Activated CD4-positive, alpha-beta T cell treated with anti-CD3 and anti-CD28 coated beads, Interleukin-10, Interleukin-2, amounts not matched to agents 100 ng/mL and 50 ng/mL, durations not matched to agents 16 hours and 8 hours (primary cell): Measurements from ENCODE around the gene REXO2.

Experiments used
- DNase-seq: peaks from one replicate; pipeline ENCODE4 v3.0.0-alpha.2; 2020

Gene REXO2

DNA sequence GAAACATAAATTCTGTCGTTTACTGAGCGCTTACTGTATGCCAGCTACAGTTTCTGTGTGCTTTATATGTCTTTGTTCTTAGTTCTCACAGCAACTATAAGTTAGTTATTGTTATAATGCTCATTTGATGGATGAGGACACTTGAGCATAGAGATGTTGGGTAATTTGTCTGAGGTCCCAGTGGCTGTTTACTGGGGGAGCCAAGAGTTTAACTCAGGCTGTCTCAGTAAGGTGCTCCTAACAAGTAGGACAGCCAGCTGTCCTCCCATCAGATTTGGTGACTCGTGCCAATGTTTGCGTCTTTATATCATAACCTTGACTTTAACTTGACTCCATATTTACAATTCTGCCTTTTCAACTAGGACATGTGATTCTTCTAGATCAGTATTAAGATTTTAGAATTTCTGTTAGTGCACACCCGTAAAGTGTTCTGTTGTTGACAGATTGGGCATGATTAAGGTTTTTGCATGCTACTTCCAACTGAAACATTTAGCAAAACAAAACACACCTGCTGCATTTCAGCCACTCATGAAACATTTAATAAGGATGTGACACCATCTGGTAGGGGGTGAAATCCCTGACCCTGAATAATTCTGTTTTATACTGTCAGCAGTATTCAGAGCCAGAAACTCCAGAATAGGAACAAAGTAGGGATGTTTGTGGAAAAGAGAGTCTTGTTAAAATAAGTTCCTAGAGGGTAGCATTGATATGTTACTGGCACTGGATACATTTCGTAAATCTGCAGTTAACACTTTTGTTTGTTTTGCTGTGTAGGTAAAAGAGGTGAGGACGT is 1.9 kb downstream of the REXO2 start:
- DNase-seq, result no peak

GRCh38 chr11:114441921-114442320 is 2.7 kb downstream of the REXO2 start:
- DNase-seq, result no peak

DNA sequence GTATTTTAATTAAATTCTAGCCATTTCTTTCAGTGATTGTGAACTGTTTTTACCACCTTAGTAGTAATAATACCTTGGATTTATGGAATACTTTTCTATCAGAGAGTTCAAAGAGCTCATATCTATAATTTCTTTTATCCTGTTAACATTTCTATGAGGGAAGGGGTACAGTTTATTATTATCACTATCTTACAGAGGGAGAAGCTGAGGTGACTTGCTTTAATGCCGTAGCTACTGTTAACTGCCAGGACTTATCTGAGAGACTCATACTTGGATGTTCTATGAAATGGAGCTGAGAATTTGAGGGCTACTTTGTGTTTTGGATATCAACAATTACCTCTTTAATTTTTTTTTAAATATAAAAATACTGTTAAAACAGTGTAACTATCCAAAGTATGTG is 3.3 kb downstream of the REXO2 start:
- no peak for DNase-seq

- DNase-seq, result no peak
These were observed 8.2 kb downstream of the REXO2 start for GRCh38 chr11:114447444-114447843.

- no peak for DNase-seq
These were observed 8.6 kb downstream of the REXO2 start for GRCh38 chr11:114447892-114448291.

DNA sequence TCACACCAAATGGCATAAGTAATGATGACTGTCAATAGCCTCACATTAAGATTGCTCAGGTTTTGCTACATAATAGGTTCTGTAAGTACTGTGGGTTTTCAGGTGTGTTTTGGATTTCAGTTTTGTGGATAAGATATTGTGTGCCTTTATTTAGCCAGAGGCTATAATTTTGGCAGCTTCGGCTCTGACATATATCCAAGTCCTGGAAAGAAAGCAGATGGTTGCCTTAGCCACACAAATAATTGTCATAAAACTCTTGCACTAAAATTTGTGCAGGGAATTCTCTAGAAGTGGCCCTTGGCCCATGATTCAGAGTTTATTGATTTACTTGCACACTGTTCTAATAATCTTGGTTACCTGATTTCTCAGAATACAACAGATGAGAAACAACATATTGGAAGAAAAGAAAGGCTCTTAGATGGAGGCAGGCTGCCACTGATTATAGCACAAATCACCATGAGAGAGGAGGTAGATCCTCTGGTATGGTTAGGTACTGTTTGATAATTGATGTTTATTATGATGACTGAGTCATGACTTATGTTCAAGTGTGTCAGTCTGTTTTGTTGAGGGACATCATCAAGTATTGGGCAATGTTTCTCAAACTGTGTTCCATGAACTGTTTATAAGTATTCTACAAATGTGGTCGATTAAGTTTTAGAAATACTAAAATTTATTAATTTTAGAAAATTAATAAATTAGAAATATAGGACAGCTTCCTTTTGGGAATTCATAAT is 9.6 kb downstream of the REXO2 start:
- DNase-seq, result no peak

DNA sequence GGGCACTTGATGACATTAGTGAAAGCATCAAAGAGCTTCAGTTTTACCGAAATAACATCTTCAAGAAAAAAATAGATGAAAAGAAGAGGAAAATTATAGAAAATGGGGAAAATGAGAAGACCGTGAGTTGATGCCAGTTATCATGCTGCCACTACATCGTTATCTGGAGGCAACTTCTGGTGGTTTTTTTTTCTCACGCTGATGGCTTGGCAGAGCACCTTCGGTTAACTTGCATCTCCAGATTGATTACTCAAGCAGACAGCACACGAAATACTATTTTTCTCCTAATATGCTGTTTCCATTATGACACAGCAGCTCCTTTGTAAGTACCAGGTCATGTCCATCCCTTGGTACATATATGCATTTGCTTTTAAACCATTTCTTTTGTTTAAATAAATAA is 10.6 kb downstream of the REXO2 start:
- no peak for DNase-seq

DNA sequence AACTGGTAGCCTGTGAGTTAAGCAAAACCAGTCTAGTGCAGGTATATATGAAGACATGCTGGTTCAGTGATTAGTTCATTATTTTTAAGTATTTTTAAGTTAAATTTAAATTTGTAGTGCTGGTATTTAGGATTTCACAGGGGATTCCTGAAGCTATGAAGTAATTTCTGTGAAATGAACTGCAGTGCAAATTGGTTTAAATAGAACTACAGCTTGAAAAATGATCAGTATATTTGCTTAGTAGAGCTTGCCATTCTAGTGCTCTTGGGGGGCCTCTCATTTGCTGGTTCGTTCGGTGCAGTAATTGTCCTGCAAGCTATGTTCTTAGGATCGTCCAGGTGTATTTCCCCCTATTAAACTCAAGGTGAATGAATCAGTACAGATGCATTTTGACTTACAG is 13.1 kb downstream of the REXO2 start:
- no peak for DNase-seq

GRCh38 chr11:114463999-114464398 is 24.7 kb downstream of the REXO2 start:
- no peak for DNase-seq

DNA sequence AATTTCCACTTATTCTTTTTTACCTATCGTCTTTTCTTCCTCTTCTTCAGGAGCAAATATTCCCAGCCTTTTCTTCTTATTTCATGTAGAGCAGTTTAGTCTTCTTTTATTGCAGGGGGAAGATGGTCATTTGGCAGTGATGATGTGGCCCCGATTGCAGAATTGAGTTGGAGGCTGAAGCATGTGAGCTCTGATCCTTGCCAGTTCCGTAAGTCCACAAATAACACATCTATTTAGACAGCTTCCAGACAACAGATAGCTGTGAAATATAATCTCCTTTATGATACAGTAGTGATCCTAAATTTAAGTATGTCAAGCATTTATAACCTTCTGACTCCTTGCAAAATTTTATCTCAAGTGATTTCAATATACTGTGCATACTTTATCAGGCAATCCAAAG is 27.5 kb downstream of the REXO2 start:
- DNase-seq, result no peak

DNA sequence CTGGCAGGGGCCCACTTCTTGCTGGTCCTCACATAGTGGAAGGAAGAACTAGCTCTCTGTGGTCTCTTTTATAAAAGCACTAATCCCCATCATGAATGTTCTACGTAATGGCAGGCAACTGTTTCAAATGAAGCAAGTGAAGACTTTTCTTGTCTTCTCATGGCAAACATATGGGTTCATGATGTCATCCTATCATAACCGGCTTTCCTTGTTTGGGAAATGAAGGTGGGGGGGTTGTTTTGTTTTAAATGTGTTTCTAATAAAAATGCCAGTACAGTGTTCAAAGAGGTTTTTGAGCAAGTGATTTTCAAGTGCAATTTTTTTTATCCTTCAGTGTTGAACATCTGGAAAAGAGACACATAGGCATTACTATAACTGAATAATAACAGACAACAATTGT is 33.4 kb downstream of the REXO2 start:
- DNase-seq, result no peak

GRCh38 chr11:114478001-114478410 is 38.7 kb downstream of the REXO2 start:
- DNase-seq, result no peak

GRCh38 chr11:114478768-114479167 is 39.5 kb downstream of the REXO2 start:
- no peak for DNase-seq

DNA sequence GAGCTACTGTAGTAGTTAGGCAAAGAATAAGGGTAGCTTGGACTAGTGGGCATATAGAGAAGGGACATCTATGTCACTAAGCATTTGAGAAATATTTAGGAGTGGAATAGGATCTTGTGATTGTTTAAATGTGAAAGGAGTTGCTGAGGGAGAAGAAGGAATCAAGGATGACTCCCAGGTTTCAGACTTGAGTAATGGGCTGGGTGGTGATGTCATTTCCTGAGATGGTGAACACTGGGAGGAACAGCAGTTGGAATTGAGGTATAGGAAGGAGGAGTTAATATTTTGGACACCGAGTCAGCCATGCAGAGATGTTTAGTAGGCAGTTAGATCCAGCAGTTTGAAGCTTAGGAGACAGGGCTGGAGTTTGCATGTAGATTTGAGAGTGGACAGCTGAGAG is 40.1 kb downstream of the REXO2 start:
- DNase-seq, result no peak

DNA sequence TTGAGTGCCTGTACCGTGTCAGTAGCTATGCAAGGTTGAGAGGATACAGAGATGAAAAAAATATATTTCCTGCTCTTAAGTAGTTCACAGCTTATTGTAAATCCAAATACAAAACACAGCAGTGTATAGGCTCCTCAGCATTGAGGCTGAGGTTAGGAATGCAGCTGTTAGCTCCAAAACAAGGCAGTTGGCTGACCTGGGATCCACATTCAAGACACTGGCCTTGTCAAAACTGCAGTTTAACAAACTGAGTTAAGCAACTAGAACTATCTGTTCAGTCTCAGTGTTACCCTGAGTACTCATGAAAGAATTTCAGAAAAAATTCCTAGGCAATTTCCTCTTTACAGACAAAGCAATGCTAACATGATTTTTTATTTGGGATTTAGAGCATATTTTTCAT is 42.8 kb downstream of the REXO2 start:
- no peak for DNase-seq

DNA sequence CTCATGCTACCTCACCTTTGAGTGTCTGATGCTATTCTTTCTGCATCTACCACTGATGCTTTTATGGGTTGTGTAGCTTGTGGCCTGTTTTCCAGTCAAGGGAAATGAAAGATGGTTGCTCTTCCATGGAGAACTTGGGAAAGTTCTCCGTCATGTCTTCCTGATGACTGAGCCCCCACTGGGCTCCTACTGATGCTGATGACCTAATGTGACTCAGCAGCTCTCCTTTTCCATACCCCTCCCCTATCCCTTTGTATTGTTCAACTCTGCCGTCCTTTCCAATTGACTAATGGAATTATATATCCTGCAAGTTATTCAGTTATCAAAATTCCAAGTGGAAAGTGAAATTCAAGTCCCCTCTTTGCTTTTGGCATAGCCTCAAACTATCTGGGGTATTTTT is 44.7 kb downstream of the REXO2 start:
- DNase-seq, result no peak

DNA sequence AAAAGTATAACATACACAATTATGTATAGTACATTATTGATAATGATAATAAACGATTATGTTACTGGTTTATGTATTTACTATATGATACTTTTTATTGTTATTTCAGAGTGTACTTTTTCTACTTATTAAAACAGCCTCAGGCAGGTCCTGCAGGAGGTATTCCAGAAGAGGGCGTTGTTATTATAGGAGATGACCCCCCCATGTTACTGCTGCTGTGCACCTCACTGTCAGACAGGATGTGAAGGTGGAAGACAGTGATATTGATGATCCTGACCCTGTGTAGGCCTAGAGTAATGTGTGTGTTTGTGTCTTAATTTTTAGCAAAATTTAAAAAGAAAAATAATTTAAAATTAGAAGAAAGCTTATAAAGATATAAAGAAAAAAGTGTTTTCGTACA is 57.6 kb downstream of the REXO2 start:
- no peak for DNase-seq

DNA sequence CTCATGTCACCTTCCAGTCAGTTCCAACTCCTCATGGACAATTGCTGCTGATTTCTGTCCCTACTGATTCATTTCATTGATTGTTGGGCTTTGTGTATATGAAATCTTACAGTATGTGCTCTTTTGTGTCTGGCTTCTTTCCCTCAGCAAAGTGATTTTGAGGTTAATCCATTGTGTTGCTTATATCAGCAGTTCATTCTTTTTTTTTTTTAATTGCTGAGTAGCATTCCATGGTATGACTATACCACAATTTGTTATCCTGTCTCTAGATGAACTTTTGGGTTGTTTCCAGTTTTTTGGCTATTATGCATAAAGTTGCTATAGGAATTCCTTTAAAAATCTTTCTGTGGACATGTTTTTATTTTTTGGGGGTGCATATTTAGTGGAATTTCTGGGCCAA is 60.5 kb downstream of the REXO2 start:
- no peak for DNase-seq
